Breast epithelium (tissue), 4 donors: ENCODE measurements around the gene STMN1. TPM values are rescaled to one million over a fixed set of nuclear protein-coding genes. Genes with fewer than 3 reads are reported as not detected.

Experiments used
- DNase-seq, 2 donors: peaks; one replicate each; pipeline ENCODE4 v3.0.0-alpha.2; 2019; ENCODE audit warnings: low spot score in 2 of 2
- H3K27ac ChIP-seq, 2 donors: fragments of 200-600 bp; sonication (generic) in 1 of 2; one replicate each; pipeline ENCODE4 v1.5.1; 2016 to 2019; ENCODE audit warnings: mild to moderate bottlenecking in 1 of 2
- H3K27me3 ChIP-seq, 2 donors: fragments of 200-600 bp; sonication (generic) in 1 of 2; one replicate each; pipeline versions ENCODE4 v1.5.1 to v1.6.0; 2017 to 2019; ENCODE audit warnings: control low read depth in 1 of 2, mild to moderate bottlenecking in 1 of 2
- H3K36me3 ChIP-seq: fragments of 200-600 bp; one replicate; pipeline ENCODE4 v1.5.1; 2019
- H3K4me1 ChIP-seq, 2 donors: fragments of 200-600 bp; sonication (generic); one replicate each; pipeline ENCODE4 v1.5.1; 2016 to 2019; ENCODE audit warnings: control low read depth in 1 of 2
- H3K4me3 ChIP-seq, 3 donors: fragments of 200-600 bp; sonication (generic); 1 replicate in 2 of 3; 2 replicates in 1 of 3; pipeline ENCODE4 v1.5.1; 2016 to 2019; ENCODE audit warnings: mild to moderate bottlenecking in 3 of 3, moderate library complexity in 2 of 3
- H3K9me3 ChIP-seq, 2 donors: fragments of 200-600 bp; sonication (generic) in 1 of 2; one replicate each; pipeline ENCODE4 v1.5.1; 2016 to 2019; ENCODE audit warnings: control low read depth in 1 of 2
- POLR2A ChIP-seq: fragments of 450-650 bp; IDR thresholded peaks from one replicate; pipeline ENCODE4 v1.6.1; 2016; ENCODE audit warnings: antibody characterized with exemption, mild to moderate bottlenecking, moderate library complexity
- POLR2AphosphoS5 ChIP-seq, 3 donors: sonication (generic); formaldehyde crosslinking; IDR thresholded peaks; one replicate each; pipeline ENCODE4 v1.6.1; 2017; ENCODE audit warnings: antibody characterized with exemption in 3 of 3
- intact Hi-C: fragments of 100-400 bp; cut with DNase I; formaldehyde crosslinking; loops from one replicate; pipeline ENCODE4 v1.15.1; 2023; ENCODE audit warnings: low total_unique reads
- total RNA-seq, 3 donors: library from RNA; depleted of rRNA; stranded (reverse); fragments of >200 nt; gene quantifications; one replicate each; pipeline ENCODE4 v1.1.0, GENCODE V29; 2016
- TF ChIP-seq, protein P1 (sequence below), 3 donors: fragments of 450-650 bp; IDR thresholded peaks; one replicate each; pipeline ENCODE4 v1.5.1; 2016 to 2017; ENCODE audit warnings: antibody characterized with exemption in 3 of 3, mild to moderate bottlenecking in 3 of 3, moderate library complexity in 3 of 3

STMN1 gene
- total RNA-seq, 3 donors from 2014 or later, result 23.9 to 33.8 (median 28.4) TPM

DNA sequence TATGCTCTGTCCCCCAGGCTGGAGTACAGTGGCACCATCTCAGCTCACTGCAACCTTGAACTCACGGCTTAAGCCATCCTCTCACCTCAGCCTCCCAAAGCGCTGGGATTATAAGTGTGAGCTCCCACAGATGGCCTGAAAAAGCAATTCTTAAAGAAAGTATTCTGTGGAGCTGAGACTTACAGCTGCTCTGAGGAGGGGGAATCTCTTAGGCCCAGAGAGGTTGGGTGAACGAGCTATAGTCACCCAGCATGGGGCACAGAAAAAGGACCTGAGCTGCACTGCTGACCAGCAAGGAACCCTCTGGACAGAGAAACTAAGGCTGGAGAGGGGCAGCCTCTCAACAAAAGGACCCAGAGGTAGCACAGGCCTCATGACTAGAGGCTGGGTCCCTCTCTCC lies 32.0 kb downstream of the STMN1 start:
- Histone ChIP-seq H3K27me3 (no peaks in the 10 kb centered on the region), H3K4me1 (peaks cover 3 to 13% of the 10 kb centered on the region in 2 donors), H3K27ac (peak overlapping the region; percentile 93 to 96), H3K4me3 (peak overlapping the region in 2 of 3 donors; percentile 72 to 80), H3K36me3 (no peaks in the 10 kb centered on the region), H3K9me3 (no peaks in the 10 kb centered on the region)
- intact Hi-C loops, result no loop called here
- DNase-seq, result no peak
- TF ChIP-seq POLR2A, result no peak
- TF ChIP-seq POLR2AphosphoS5 (IDR thresholded peaks at IDR 0.05), result no peak
- TF ChIP-seq, protein P1, sequence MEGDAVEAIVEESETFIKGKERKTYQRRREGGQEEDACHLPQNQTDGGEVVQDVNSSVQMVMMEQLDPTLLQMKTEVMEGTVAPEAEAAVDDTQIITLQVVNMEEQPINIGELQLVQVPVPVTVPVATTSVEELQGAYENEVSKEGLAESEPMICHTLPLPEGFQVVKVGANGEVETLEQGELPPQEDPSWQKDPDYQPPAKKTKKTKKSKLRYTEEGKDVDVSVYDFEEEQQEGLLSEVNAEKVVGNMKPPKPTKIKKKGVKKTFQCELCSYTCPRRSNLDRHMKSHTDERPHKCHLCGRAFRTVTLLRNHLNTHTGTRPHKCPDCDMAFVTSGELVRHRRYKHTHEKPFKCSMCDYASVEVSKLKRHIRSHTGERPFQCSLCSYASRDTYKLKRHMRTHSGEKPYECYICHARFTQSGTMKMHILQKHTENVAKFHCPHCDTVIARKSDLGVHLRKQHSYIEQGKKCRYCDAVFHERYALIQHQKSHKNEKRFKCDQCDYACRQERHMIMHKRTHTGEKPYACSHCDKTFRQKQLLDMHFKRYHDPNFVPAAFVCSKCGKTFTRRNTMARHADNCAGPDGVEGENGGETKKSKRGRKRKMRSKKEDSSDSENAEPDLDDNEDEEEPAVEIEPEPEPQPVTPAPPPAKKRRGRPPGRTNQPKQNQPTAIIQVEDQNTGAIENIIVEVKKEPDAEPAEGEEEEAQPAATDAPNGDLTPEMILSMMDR (IDR thresholded peaks at IDR 0.05), result no peak

DNA sequence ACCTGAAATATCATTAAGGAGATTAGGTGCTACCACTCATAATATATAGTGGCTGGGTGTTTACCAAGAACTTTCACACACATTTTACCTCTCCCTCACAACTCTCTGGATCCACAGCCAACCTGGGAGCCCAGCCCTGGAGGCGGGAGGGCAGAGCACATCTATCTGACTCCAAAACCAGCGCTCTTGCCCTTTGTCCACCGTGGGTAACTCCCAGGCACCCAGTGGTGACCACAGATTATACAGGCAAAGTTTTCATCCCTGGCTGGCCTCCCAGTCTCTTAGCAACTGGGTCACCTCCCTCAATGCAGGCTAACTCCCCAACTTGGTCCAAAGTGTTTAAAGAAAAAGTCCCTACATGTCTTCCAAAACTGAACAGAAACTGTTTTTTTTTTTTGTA lies 33.1 kb downstream of the STMN1 start:
- intact Hi-C loops, result no loop called here
- Histone ChIP-seq H3K27me3 (no peaks in the 10 kb centered on the region), H3K36me3 (no peaks in the 10 kb centered on the region), H3K27ac (peak overlapping the region in 1 of 2 donors; percentile 56), H3K4me1 (peaks cover 3 to 13% of the 10 kb centered on the region in 2 donors), H3K9me3 (no peaks in the 10 kb centered on the region), H3K4me3 (no peak overlapping the region)
- TF ChIP-seq POLR2AphosphoS5 (IDR thresholded peaks at IDR 0.05) (no peak), POLR2A (no peak)
- TF ChIP-seq, protein P1 (IDR thresholded peaks at IDR 0.05), result no peak
- no peak for DNase-seq

DNA sequence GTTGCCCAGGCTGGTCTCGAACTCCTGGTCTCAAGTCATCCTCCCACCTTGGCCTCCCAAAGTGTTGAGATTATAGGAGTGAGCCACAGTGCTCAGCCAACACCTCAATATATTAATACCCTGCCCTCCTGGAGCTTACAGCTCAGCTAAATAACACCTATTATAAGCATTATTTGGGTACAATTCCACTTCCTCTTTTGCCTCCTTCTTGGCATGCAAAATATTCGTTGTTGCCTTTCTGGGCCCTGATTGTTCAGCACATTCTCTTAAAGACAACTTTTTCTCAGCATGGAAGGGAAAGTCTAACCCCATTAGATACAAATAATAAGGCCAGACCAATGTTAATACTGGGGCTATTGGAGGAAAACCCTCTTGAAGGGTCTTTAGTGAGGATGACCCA lies 33.5 kb downstream of the STMN1 start:
- intact Hi-C loops, result no loop called here
- no peaks in the 10 kb centered on the region for H3K9me3 ChIP-seq
- no peaks in the 10 kb centered on the region for H3K36me3 ChIP-seq
- peaks cover 3 to 13% of the 10 kb centered on the region in 2 donors for H3K4me1 ChIP-seq
- TF ChIP-seq, protein P1 (IDR thresholded peaks at IDR 0.05), result no peak
- TF ChIP-seq POLR2AphosphoS5 (IDR thresholded peaks at IDR 0.05) (no peak), POLR2A (no peak)
- H3K27ac ChIP-seq, result peak overlapping the region; percentile 27 to 56
- H3K4me3 ChIP-seq, result no peak overlapping the region
- no peaks in the 10 kb centered on the region for H3K27me3 ChIP-seq
- no peak for DNase-seq

DNA sequence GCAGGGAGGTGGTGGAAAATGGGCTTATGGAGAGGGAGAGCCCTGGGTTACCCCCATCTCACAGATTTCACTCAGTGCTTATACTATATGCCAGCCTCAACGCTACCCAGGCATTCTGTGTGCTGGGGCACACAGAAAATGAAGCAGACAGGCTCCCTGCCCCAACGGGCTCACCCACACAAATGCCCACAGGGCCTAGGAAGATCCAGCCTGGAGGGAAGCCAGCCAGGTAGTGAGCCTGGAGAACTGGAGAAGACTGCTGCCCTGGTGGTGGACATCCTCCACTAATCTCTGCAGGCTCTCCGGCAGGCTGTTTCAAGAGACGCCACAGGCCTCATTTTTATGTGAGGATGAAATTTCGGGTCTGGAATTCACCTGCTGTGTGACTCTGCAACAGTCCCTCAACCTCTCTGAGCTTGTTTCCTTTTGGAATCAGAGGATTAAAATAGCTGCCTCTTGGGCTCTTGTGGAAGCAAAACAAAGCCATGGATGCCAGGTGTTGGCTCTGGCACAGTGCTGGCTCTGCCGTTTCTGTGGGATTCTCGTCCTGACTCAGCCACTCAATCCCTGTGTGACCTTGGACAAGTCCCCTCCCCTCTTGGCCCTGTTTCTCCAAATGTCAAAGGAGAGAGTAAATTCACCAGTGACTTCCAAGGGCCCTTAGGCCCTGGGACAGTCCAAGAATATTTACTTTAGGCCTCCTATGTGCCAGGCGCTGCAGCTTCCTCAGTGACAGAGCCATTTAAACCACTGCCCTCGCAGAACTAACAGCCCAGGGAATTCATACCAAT lies 34.3 kb downstream of the STMN1 start:
- DNase-seq, result no peak
- peak overlapping the region; percentile 37 to 54 for H3K27ac ChIP-seq
- no peaks in the 10 kb centered on the region for H3K27me3 ChIP-seq
- no peak overlapping the region for H3K4me3 ChIP-seq
- intact Hi-C loops, result no loop called here
- no peak for TF ChIP-seq POLR2A
- TF ChIP-seq, protein P1 (IDR thresholded peaks at IDR 0.05), result no peak
- H3K36me3 ChIP-seq, result no peaks in the 10 kb centered on the region
- peaks cover 3 to 13% of the 10 kb centered on the region in 2 donors for H3K4me1 ChIP-seq
- H3K9me3 ChIP-seq, result no peaks in the 10 kb centered on the region

DNA sequence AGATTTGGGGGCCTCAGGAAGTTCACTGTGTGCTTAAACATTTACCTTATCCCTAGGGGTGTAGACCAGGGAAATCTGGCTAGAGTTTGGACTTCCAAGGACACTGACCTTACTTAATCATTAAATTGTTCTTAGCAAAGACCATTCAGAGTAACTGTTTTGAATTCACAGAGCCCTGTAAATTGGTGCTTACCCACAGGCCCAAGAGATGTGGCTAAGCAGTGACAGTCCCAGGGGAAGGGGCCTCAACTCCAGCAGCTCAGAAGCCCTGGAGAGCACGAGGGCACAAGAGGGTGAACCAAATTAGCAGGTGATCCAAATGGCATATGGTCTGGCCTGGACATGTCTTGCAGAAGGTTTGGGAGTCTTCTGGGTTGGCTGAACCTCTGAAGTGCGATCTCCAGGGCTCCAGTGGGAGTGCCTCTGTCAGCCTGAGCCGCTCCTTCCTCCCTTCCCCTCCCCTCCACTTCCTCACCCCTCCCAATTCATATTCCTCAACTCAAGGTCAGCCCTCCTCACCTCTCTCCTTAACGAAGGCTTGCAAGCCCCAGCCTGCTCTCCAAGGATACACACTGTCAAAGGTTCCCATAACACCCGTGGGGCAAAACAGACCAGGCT lies 35.0 kb downstream of the STMN1 start:
- TF ChIP-seq POLR2AphosphoS5 (IDR thresholded peaks at IDR 0.05) (no peak), POLR2A (no peak)
- TF ChIP-seq, protein P1 (IDR thresholded peaks at IDR 0.05), result no peak
- Histone ChIP-seq H3K27me3 (no peaks in the 10 kb centered on the region), H3K27ac (peak overlapping the region; percentile 37 to 54), H3K9me3 (no peaks in the 10 kb centered on the region), H3K4me1 (peaks cover 2 to 13% of the 10 kb centered on the region in 2 donors), H3K36me3 (no peaks in the 10 kb centered on the region), H3K4me3 (no peak overlapping the region)
- intact Hi-C loops, result no loop called here
- DNase-seq, result no peak
